K562 (cell line): Measurements from ENCODE around the gene KLHL6. TPM values are rescaled to one million over a fixed set of nuclear protein-coding genes. Genes with fewer than 3 reads are reported as not detected.

ENCODE experiments used
- CBFA2T3 ChIP-seq: fragments of 450-650 bp; IDR thresholded peaks from 2 replicates; pipeline ENCODE4 v1.6.1; 2017
- CCNT2 ChIP-seq: IDR thresholded peaks from 2 replicates; pipeline ENCODE4 v1.6.1; 2011; ENCODE audit warnings: borderline replicate concordance, low read depth, mild to moderate bottlenecking, moderate library complexity, mixed read lengths, low read length; ENCODE audit not compliant: insufficient read length; ENCODE audit errors: extremely low read depth
- CREBBP ChIP-seq: IDR thresholded peaks from one replicate; pipeline ENCODE4 v1.6.1; 2012; ENCODE audit warnings: low read depth, mild to moderate bottlenecking, control low read depth, inconsistent platforms, low read length
- DPF2 ChIP-seq: fragments of 450-650 bp; IDR thresholded peaks from 2 replicates; pipeline ENCODE4 v1.6.1; 2016
- KLF1 ChIP-seq: fragments of 450-650 bp; IDR thresholded peaks from 2 replicates; pipeline ENCODE4 v1.6.1; 2016; ENCODE audit warnings: missing genetic modification characterization, missing compliant biosample characterization
- LEF1 ChIP-seq: fragments of 450-650 bp; IDR thresholded peaks from 2 replicates; pipeline ENCODE4 v1.6.1; 2016; ENCODE audit warnings: mild to moderate bottlenecking
- NR2C2 ChIP-seq, 2 experiments: fragments of 200-800 bp in 1 of 2; sonication (Bioruptor generic) in 1 of 2; sonication (generic) in 1 of 2; formaldehyde crosslinking in 1 of 2; IDR thresholded peaks; 2 replicates each; pipeline versions ENCODE4 v1.6.1 to v1.8.0; 2016 to 2022; ENCODE audit warnings: mild to moderate bottlenecking in 1 of 2, missing compliant biosample characterization in 1 of 2, missing genetic modification characterization in 1 of 2, missing genetic modification reagents in 1 of 2
- NRF1 ChIP-seq, 2 experiments: fragments of 450-650 bp; IDR thresholded peaks in 1 of 2; conservative IDR thresholded peaks in 1 of 2; 2 replicates each; pipeline ENCODE4 v1.6.1; 2014; ENCODE audit warnings: mild to moderate bottlenecking in 2 of 2
- RBM17 ChIP-seq: fragments of 200-400 bp; formaldehyde crosslinking; IDR thresholded peaks from 2 replicates; pipeline ENCODE4 v1.6.1; 2017; ENCODE audit warnings: low read depth, mild to moderate bottlenecking, low read length, borderline replicate concordance
- SMARCE1 ChIP-seq: fragments of 450-650 bp; IDR thresholded peaks from 2 replicates; pipeline ENCODE4 v1.7.1; 2016; ENCODE audit warnings: mild to moderate bottlenecking
- TFAM ChIP-seq: fragments of 250-450 bp; sonication (Bioruptor Pico); conservative IDR thresholded peaks from 2 replicates; pipeline ENCODE4 v1.5.0; 2021; ENCODE audit warnings: mild to moderate bottlenecking, moderate library complexity
- ZNF263 ChIP-seq: sonication (generic); formaldehyde crosslinking; IDR thresholded peaks from 2 replicates; pipeline ENCODE4 v1.8.0; 2022; ENCODE audit warnings: mild to moderate bottlenecking, missing genetic modification reagents, borderline replicate concordance
- ZZZ3 ChIP-seq: fragments of 450-650 bp; IDR thresholded peaks from 2 replicates; pipeline ENCODE4 v1.6.1; 2016; ENCODE audit warnings: antibody characterized with exemption, mild to moderate bottlenecking, moderate library complexity
- polyA plus RNA-seq, 8 experiments: library from polyadenylated mRNA; depleted of rRNA in 4 of 8; stranded (reverse) in 5 of 8; unstranded in 3 of 8; fragments of >200 nt; fragmentation: Nextera tagmentation in 2 of 8; fragmentation: Illumina TruSeq in 1 of 8; extraction: Ambion mirVana in 2 of 8; extraction: Trizol in 1 of 8; gene quantifications; 2 replicates each; pipeline versions ENCODE4 v1.2.1 to v1.2.3, GENCODE V29; 2011 to 2014; ENCODE audit warnings: inconsistent platforms in 1 of 8, missing spikeins in 1 of 8
- total RNA-seq, 7 experiments: library from RNA; depleted of rRNA in 6 of 7; stranded (reverse); fragments of >200 nt in 6 of 7; fragmentation: Illumina TruSeq in 2 of 7; extraction: Trizol in 2 of 7; gene quantifications; 2 replicates each; pipeline versions ENCODE4 v1.2.1 to v1.2.3, GENCODE V29; 2011 to 2021; ENCODE audit warnings: low replicate concordance in 1 of 7
- TF ChIP-seq, protein P1 (sequence below): fragments of 450-650 bp; IDR thresholded peaks from 2 replicates; pipeline ENCODE4 v1.6.1; 2017; ENCODE audit warnings: antibody characterized with exemption, mild to moderate bottlenecking
- TF ChIP-seq, protein P2 (sequence below), 2 experiments: IDR thresholded peaks; 2 replicates each; pipeline ENCODE4 v1.6.1; 2012; ENCODE audit warnings: improper control_type of control experiment in 2 of 2, low read depth in 2 of 2, low read length in 2 of 2, borderline replicate concordance in 1 of 2
- TF ChIP-seq, protein P3 (sequence below): fragments of 450-650 bp; IDR thresholded peaks from 2 replicates; pipeline ENCODE4 v1.6.1; 2016; ENCODE audit warnings: low read depth, mild to moderate bottlenecking, moderate library complexity
- TF ChIP-seq, protein P4 (sequence below): fragments of 450-650 bp; IDR thresholded peaks from 2 replicates; pipeline ENCODE4 v1.6.1; 2016

The KLHL6 gene
- total and polyA plus RNA-seq, 9 of the 15 experiments (the other 6 are each of a cell fraction or from before 2014, with no cell fraction given) = 0.18 to 2.1 (median 1.4) TPM

DNA sequence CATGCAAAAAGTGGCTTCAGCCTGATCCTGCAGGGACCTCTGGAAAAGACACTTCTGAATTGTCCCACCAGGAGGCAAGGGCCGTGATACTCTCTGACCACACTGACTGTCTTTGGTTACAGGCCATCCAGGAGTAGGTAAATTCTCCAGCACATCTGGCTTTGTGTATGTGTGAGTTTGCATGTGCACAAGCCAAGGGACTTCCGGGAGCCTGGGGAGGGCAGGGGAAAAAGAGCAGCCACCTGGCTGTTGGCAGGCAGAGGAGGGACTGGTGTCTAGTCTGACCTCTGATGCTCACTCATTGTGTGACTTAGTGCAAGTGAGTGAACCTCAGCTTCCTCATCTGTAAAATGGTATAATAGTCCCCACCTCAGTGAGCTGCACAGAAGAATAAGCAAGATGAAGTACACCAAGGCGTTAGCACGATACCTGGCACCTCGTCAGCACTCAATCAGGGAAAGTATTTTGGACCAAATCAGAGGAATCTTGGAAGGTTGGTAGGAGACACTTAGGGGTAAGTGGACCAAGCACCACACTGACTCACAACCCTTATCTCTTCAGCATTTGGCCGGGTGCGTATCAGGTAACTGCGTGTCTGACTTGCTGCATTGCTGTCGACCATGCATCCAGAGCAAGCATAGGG lies 19.1 kb downstream of the KLHL6 start (continued):
- no peak for TF ChIP-seq CREBBP
- no peak for TF ChIP-seq TFAM (CRISPR knock-in tag)
- TF ChIP-seq RBM17 = no peak
- TF ChIP-seq ZZZ3 = no peak
- TF ChIP-seq LEF1 = no peak
- TF ChIP-seq SMARCE1 = peak; percentile 68; the same call in 1 of the 2 replicates
- TF ChIP-seq KLF1 (tag) = no peak
- TF ChIP-seq ZNF263 (CRISPR knock-in tag) = no peak
- peak; percentile 61 for TF ChIP-seq CBFA2T3
- TF ChIP-seq, protein P1, sequence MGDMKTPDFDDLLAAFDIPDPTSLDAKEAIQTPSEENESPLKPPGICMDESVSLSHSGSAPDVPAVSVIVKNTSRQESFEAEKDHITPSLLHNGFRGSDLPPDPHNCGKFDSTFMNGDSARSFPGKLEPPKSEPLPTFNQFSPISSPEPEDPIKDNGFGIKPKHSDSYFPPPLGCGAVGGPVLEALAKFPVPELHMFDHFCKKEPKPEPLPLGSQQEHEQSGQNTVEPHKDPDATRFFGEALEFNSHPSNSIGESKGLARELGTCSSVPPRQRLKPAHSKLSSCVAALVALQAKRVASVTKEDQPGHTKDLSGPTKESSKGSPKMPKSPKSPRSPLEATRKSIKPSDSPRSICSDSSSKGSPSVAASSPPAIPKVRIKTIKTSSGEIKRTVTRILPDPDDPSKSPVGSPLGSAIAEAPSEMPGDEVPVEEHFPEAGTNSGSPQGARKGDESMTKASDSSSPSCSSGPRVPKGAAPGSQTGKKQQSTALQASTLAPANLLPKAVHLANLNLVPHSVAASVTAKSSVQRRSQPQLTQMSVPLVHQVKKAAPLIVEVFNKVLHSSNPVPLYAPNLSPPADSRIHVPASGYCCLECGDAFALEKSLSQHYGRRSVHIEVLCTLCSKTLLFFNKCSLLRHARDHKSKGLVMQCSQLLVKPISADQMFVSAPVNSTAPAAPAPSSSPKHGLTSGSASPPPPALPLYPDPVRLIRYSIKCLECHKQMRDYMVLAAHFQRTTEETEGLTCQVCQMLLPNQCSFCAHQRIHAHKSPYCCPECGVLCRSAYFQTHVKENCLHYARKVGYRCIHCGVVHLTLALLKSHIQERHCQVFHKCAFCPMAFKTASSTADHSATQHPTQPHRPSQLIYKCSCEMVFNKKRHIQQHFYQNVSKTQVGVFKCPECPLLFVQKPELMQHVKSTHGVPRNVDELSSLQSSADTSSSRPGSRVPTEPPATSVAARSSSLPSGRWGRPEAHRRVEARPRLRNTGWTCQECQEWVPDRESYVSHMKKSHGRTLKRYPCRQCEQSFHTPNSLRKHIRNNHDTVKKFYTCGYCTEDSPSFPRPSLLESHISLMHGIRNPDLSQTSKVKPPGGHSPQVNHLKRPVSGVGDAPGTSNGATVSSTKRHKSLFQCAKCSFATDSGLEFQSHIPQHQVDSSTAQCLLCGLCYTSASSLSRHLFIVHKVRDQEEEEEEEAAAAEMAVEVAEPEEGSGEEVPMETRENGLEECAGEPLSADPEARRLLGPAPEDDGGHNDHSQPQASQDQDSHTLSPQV = no peak
- peak; percentile 83 for TF ChIP-seq DPF2
- TF ChIP-seq, protein P2, sequence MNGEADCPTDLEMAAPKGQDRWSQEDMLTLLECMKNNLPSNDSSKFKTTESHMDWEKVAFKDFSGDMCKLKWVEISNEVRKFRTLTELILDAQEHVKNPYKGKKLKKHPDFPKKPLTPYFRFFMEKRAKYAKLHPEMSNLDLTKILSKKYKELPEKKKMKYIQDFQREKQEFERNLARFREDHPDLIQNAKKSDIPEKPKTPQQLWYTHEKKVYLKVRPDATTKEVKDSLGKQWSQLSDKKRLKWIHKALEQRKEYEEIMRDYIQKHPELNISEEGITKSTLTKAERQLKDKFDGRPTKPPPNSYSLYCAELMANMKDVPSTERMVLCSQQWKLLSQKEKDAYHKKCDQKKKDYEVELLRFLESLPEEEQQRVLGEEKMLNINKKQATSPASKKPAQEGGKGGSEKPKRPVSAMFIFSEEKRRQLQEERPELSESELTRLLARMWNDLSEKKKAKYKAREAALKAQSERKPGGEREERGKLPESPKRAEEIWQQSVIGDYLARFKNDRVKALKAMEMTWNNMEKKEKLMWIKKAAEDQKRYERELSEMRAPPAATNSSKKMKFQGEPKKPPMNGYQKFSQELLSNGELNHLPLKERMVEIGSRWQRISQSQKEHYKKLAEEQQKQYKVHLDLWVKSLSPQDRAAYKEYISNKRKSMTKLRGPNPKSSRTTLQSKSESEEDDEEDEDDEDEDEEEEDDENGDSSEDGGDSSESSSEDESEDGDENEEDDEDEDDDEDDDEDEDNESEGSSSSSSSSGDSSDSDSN (IDR thresholded peaks at IDR 0.05; ENCODE audit: borderline replicate concordance in 1 of 2, low read depth in 2 of 2, low read length in 2 of 2) = no peak
- TF ChIP-seq CCNT2 = no peak
- peak in 1 of 2 experiments; percentile 15; a peak in 1 of 4 replicates for TF ChIP-seq NRF1 (conservative IDR thresholded peaks at IDR 0.05 in 1 of 2, IDR thresholded peaks at IDR 0.05 in 1 of 2)
- TF ChIP-seq, protein P3, sequence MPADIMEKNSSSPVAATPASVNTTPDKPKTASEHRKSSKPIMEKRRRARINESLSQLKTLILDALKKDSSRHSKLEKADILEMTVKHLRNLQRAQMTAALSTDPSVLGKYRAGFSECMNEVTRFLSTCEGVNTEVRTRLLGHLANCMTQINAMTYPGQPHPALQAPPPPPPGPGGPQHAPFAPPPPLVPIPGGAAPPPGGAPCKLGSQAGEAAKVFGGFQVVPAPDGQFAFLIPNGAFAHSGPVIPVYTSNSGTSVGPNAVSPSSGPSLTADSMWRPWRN = no peak
- TF ChIP-seq NR2C2 (CRISPR knock-in tag; IDR thresholded peaks at IDR 0.05) = no peak
- no peak for TF ChIP-seq NR2C2 (tag; IDR thresholded peaks at IDR 0.05)
- TF ChIP-seq, protein P4, sequence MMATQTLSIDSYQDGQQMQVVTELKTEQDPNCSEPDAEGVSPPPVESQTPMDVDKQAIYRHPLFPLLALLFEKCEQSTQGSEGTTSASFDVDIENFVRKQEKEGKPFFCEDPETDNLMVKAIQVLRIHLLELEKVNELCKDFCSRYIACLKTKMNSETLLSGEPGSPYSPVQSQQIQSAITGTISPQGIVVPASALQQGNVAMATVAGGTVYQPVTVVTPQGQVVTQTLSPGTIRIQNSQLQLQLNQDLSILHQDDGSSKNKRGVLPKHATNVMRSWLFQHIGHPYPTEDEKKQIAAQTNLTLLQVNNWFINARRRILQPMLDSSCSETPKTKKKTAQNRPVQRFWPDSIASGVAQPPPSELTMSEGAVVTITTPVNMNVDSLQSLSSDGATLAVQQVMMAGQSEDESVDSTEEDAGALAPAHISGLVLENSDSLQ = no peak
